Measurements from ENCODE around the gene CUTC. TPM values are rescaled to one million over a fixed set of nuclear protein-coding genes. Genes with fewer than 3 reads are reported as not detected.
A peak's percentile ranks its signal among the peaks of the same experiment; 100 is the strongest.

Gene CUTC
- total RNA-seq, 2 donors from 2014 or later = 8.6 to 14.8 TPM

GRCh38 chr10:99708428-99709012 is 23.5 kb upstream of the CUTC start:
- Histone ChIP-seq H3K36me3 (replicated peaks in 1 of 2; ENCODE audit: insufficient read depth in 1 of 2, low read depth in 2 of 2) (peaks cover 8 to 12% of the 10 kb centered on the region in 2 donors), H3K4me3 (no peak overlapping the region), H3K4me1 (no peaks in the 10 kb centered on the region), H3K27ac (no peak overlapping the region), H3K27me3 (no peaks in the 10 kb centered on the region), H3K9me3 (no peaks in the 10 kb centered on the region)
- intact Hi-C loops (cut with DNase I) = no loop called here
- ATAC-seq (no peak), DNase-seq (no peak)
- no peak for TF ChIP-seq CTCF (IDR thresholded peaks at IDR 0.05)
- no peak for TF ChIP-seq POLR2A (IDR thresholded peaks at IDR 0.05)
- WGBS, 2 donors = 74 to 77% methylated on average over 1 of the region's 1 CpG

- TF ChIP-seq CTCF (IDR thresholded peaks at IDR 0.05) (no peak), POLR2A (IDR thresholded peaks at IDR 0.05) (no peak)
- DNase-seq = no peak
- no peak for ATAC-seq
- Histone ChIP-seq H3K4me1 (no peaks in the 10 kb centered on the region), H3K36me3 (replicated peaks in 1 of 2; ENCODE audit: insufficient read depth in 1 of 2, low read depth in 2 of 2) (peaks cover 4 to 10% of the 10 kb centered on the region in 2 donors), H3K27me3 (no peaks in the 10 kb centered on the region), H3K9me3 (no peaks in the 10 kb centered on the region), H3K27ac (no peak overlapping the region), H3K4me3 (no peak overlapping the region)
- WGBS, 2 donors = 58 to 65% methylated on average over 4 of the region's 4 CpGs
- intact Hi-C loops (cut with DNase I) = loop anchor here (10.0 kb wide), 1 partner anchor 265 kb away; no protein-coding TSS in a partner anchor
Observed at GRCh38 chr10:99709480-99710229, 22.4 kb upstream of the CUTC start.

- ATAC-seq (peak; percentile 63), DNase-seq (peak; percentile 20 to 45 (median 27))
- Histone ChIP-seq H3K9me3 (no peaks in the 10 kb centered on the region), H3K4me1 (no peaks in the 10 kb centered on the region), H3K36me3 (replicated peaks in 1 of 2; ENCODE audit: insufficient read depth in 1 of 2, low read depth in 2 of 2) (peaks cover 0 to 7% of the 10 kb centered on the region in 2 donors), H3K27ac (no peak overlapping the region), H3K4me3 (no peak overlapping the region), H3K27me3 (no peaks in the 10 kb centered on the region)
- TF ChIP-seq POLR2A (IDR thresholded peaks at IDR 0.05) = no peak
- peak in 6 of 7 experiments; percentile 24 to 48 (median 43) for TF ChIP-seq CTCF (IDR thresholded peaks at IDR 0.05)
- intact Hi-C loops (cut with DNase I) = loop anchor here (10.0 kb wide), 1 partner anchor 266 kb away; no protein-coding TSS in a partner anchor
Observed at GRCh38 chr10:99711129-99711719, 20.8 kb upstream of the CUTC start.

- Histone ChIP-seq H3K4me3 (no peak overlapping the region), H3K27me3 (no peaks in the 10 kb centered on the region), H3K4me1 (no peaks in the 10 kb centered on the region), H3K27ac (no peak overlapping the region), H3K9me3 (no peaks in the 10 kb centered on the region), H3K36me3 (replicated peaks in 1 of 2; ENCODE audit: insufficient read depth in 1 of 2, low read depth in 2 of 2) (peaks cover 6 to 21% of the 10 kb centered on the region in 2 donors)
- DNase-seq (no peak), ATAC-seq (no peak)
- 81 to 84% methylated on average over 5 of the region's 5 CpGs for WGBS, 2 donors
- no peak for TF ChIP-seq POLR2A (IDR thresholded peaks at IDR 0.05)
- no peak for TF ChIP-seq CTCF (IDR thresholded peaks at IDR 0.05)
- intact Hi-C loops (cut with DNase I) = loop anchor here (10.0 kb wide), 1 partner anchor 270 kb away; no protein-coding TSS in a partner anchor
Observed at GRCh38 chr10:99714446-99714845, 17.6 kb upstream of the CUTC start.
